SK-MEL-5 (cell line): ENCODE results near the gene POLR2J. TPM values are rescaled to one million over a fixed set of nuclear protein-coding genes. Genes with fewer than 3 reads are reported as not detected.

Experiments used
- DNase-seq: peaks from one replicate; pipeline ENCODE4 v3.0.0-alpha.2; 2016; ENCODE audit warnings: low read depth, low spot score
- in situ Hi-C: cut with HindIII; loops from 2 replicates; pipeline ENCODE4 v1.10.0; 2016; ENCODE audit warnings: low sequenced_read_pairs, high pct_unique_total_duplicates, low pct_unique_long_range_greater_than_20kb
- total RNA-seq: library from RNA; depleted of rRNA; stranded (reverse); fragments of >200 nt; shearing (Covaris generic); gene quantifications from 2 replicates; pipeline ENCODE4 v1.2.3, GENCODE V29; 2014; rRNA removed

The POLR2J gene
- total RNA-seq, 1 experiment from 2014 or later = 105 TPM

DNA sequence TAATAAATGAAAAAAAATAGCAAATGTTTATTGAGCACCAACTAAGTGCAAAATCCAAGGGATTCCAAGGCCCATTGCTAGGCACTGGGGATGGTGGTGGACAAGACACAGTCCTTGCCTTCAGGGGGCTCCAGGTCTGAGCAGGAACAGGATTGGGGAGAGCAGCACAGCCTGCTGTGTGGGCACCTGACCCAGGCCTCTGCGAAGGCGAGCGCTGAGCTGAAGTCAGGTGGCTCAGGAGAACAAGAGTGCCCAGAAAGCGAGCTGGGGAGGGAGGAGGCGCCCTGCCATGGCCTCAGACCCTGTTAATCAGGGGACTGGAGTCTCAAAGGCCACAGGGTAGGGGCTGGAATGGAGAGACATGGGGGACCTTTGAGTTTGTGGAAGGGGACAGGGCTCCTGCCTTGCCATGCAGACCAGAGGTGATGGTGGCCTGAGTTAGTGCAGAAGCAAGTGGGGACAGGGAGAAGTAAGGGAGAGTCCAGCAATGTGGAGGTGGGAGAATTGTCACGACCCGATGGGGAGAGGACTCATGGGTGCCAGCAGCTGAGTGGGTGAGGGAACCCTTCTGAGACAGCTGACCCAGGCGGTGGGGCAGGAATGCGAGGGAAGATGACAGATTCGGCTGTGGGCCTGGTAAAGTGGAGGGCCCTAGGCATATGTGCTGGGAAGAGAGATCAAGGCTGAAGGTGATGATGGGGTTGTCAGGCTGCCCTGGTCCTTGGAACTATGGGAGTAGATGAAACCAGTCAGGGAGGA is 49.4 kb downstream of the POLR2J start:
- DNase-seq = no peak
- in situ Hi-C loops = no loop called here

DNA sequence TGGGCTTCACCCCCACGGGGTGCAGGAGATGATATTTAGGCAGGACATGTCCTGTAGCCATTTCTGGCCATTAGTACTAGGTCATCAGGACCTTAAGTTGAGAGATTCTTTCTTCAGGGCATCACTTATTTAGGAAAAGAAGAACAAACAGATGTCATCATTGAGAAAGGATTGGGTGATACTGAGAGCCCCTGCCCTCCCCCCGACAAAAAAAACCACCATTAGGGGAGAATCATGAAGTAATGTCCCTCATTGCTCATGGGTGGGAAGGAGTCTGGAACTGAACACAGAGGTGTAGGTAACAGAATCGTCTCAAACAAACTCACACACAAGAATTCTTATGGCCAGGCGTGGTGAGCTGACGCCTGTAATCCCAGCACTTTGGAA is 51.7 kb downstream of the POLR2J start:
- in situ Hi-C loops = no loop called here
- DNase-seq = no peak

DNA sequence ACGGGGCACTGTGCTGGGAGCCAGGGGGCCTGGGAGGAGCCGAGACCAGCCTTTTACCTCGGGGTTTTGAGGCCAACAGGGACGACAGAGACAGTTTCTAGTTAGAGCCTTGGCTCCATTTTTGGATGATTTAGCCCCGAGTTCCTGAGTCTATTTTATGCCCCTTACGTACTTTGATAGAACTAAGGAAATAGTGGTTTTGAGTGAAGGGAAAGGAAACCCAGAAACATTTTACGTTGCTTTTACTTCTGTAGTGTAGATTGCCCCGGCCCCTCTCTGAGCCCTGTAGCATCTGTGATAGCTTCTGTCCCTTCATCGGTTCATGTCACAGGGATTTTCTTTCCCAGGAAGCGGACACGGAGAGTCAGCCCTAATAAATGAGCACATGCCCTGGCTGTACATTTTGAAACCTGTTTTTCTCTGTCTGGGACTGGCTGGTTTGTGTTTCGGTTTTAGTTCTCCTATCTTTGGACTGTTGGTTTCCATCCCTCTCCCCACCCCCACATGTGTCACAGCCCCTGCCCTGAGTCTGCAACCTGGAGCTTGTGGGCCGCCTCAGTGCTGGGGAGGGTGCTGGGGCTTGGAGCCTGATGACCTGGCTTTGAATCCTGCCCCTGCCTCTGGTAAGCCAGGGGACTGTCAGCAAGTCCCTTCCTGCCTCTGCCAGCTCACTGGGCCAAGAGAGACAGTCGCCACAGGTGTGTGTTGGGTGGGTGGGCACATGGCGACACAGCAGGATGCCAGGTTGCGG is 52.3 kb downstream of the POLR2J start:
- DNase-seq = no peak
- in situ Hi-C loops = no loop called here

DNA sequence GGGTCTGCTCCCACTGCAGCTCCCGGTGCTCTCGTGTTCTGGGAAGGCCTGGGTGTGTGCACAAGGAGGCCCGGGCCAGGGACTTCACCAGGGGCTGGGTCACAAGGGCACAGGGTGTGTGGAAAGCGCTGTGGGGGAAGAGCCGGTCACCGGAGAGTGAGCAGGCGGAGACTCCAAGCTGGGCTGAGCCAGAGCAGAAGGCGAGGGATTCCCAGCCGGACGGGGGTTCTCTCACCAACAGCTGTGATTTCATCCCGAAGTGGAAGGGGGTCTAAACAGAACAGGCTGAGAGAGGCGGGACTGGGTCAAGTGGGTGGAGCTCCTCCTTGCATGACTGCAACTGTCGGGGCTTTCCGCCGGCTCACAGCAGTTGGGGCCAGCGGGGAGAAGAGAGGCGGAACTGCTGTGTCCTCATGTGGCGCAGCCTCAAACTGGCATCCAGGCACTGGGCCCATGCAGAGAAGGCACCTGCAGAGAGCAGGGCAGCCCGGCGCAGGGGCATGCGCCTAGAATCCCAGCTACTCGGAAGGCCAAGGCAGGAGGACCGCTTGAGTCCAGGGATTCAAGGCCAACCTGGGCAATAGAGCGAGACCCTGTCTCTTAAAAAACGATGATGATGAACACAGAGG is 53.0 kb downstream of the POLR2J start:
- in situ Hi-C loops = no loop called here
- DNase-seq = no peak

DNA sequence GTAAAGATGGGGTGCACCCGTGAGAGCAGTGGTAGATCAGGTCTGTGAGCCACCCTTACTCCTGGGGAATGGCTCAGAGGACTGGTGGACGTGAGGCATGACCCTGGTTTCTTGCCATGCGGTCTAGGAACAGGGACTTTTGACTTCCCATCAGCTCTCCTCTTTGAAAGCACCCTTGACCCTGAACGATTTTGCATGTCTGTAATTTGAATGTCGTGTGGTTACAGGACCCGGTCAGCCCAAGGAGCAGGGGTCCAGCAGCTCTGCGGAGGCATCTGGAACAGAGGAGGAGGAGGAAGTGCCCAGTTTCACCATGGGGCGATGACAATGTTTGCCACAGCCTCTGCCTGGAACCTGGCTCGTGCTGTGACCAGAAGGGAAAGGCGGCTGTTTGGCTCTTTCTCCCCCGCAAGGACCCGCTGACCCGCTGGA is 53.9 kb downstream of the POLR2J start:
- no peak for DNase-seq
- in situ Hi-C loops = no loop called here

DNA sequence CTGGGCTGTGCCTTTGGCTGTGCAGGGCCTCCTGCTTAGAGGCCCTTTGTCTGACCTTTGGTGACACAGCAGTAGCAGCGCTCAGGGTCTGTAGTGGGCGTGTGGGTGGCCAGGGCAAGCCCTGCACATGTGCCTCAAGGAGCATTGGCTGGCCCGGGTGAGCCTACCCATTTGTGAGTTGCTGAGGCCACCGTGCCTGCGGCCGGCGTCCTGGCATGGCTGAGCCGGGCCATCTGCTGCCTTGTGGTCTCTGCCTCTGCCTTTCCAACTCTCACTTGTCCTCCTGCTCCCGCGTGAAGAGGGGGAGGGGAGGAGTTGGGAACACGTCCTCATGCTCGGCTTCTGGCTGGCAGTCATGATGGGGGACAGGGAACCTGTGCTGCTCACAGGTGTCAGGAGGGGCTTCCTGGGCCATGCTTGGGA is 54.6 kb downstream of the POLR2J start:
- in situ Hi-C loops = no loop called here

More for the DNA sequence above, 54.6 kb downstream of the POLR2J start:
- DNase-seq = no peak

Other genes with a start within 250 kb of the POLR2J start
- 2.5 and 4.5 TPM in 2 replicates for gene SH2B2, start 192.1 kb downstream of the POLR2J start, total RNA-seq
- not detected in 2 replicates for gene SPDYE6, start 122.5 kb downstream of the POLR2J start, total RNA-seq
- gene PRKRIP1, start 82.6 kb downstream of the POLR2J start, total RNA-seq = 25.8 and 25.9 TPM in 2 replicates
- gene ORAI2, start 45.3 kb downstream of the POLR2J start, total RNA-seq = 21.4 and 22.3 TPM in 2 replicates
- 17.9 and 19.5 TPM in 2 replicates for gene ALKBH4, start 14.1 kb downstream of the POLR2J start, total RNA-seq
- gene LRWD1, start 13.9 kb downstream of the POLR2J start, total RNA-seq = 33.3 and 37.2 TPM in 2 replicates
- 1.1 and 2.7 TPM in 2 replicates for gene RASA4B, start 38.9 kb upstream of the POLR2J start, total RNA-seq
- 1.8 and 2.3 TPM in 2 replicates for gene UPK3BL2, start 64.8 kb upstream of the POLR2J start, total RNA-seq
- not detected in 2 replicates for gene SPDYE2, start 72.3 kb upstream of the POLR2J start, total RNA-seq
- gene POLR2J3, start 93.7 kb upstream of the POLR2J start, total RNA-seq = 15.2 and 16.2 TPM in 2 replicates
- gene RASA4, start 137.8 kb upstream of the POLR2J start, total RNA-seq = 0.61 and 1.2 TPM in 2 replicates
- 5.6 and 7.8 TPM in 2 replicates for gene UPK3BL1, start 163.9 kb upstream of the POLR2J start, total RNA-seq
- not detected in 2 replicates for gene SPDYE2B, start 171.4 kb upstream of the POLR2J start, total RNA-seq
- 2.4 and 2.5 TPM in 2 replicates for gene POLR2J2, start 192.7 kb upstream of the POLR2J start, total RNA-seq